Measurements from ENCODE around the gene LSM4. TPM values are rescaled to one million over a fixed set of nuclear protein-coding genes. Genes with fewer than 3 reads are reported as not detected.

Gene LSM4
- total RNA-seq, 1 donor from 2014 or later, result 440 TPM

DNA sequence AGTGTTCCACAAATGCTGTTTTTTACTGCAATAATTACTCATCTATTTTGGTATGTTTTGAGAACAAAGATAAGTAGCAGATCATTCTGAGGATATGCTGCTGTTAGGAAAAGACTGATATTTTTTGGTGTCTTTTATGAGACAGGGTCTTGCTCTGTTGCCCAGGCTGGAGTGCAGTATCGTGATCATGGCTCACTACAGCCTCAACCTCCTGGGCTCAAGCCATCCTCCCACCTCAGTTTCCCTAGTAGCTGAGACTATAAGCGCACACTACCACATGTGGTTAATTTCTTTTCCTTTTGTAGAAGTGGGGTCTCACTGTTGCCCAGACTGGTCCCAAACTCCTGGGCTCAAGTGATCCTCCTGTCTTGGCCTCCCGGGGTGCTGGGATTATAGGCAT lies 9.5 kb downstream of the LSM4 start:
- no peaks in the 10 kb centered on the region for H3K27me3 ChIP-seq
- no peak overlapping the region for H3K4me2 ChIP-seq
- no peak overlapping the region for H3K4me3 ChIP-seq
- Mint-ChIP-seq H3K36me3 (peaks cover 9% of the 10 kb centered on the region), H3K4me1 (peaks cover 3% of the 10 kb centered on the region), H3K27me3 (ENCODE audit: insufficient read depth, low read depth) (no peaks in the 10 kb centered on the region), H3K9me3 (no peaks in the 10 kb centered on the region), H3K27ac (no peak overlapping the region), H3K4me3 (no peak overlapping the region)
- H3F3A ChIP-seq (ENCODE audit: low read depth), result peaks cover 10% of the 10 kb centered on the region
- H3K79me2 ChIP-seq (ENCODE audit: low read depth), result peaks cover 54% of the 10 kb centered on the region
- H3K4me1 ChIP-seq, result no peaks in the 10 kb centered on the region
- H3K9ac ChIP-seq, result no peak overlapping the region
- no peak overlapping the region for H2AFZ ChIP-seq (replicated peaks)
- no peaks in the 10 kb centered on the region for H3K9me3 ChIP-seq (ENCODE audit: low read depth)
- peaks cover 57% of the 10 kb centered on the region for H4K20me1 ChIP-seq (ENCODE audit: low read depth)
- H3K36me3 ChIP-seq, result peaks cover 5% of the 10 kb centered on the region
- no peak overlapping the region for H3K27ac ChIP-seq
- no peak for DNase-seq (ENCODE audit: low spot score)
- no peak for TF ChIP-seq EZH2phosphoT487 (IDR thresholded peaks at IDR 0.05)
- TF ChIP-seq, protein P1, sequence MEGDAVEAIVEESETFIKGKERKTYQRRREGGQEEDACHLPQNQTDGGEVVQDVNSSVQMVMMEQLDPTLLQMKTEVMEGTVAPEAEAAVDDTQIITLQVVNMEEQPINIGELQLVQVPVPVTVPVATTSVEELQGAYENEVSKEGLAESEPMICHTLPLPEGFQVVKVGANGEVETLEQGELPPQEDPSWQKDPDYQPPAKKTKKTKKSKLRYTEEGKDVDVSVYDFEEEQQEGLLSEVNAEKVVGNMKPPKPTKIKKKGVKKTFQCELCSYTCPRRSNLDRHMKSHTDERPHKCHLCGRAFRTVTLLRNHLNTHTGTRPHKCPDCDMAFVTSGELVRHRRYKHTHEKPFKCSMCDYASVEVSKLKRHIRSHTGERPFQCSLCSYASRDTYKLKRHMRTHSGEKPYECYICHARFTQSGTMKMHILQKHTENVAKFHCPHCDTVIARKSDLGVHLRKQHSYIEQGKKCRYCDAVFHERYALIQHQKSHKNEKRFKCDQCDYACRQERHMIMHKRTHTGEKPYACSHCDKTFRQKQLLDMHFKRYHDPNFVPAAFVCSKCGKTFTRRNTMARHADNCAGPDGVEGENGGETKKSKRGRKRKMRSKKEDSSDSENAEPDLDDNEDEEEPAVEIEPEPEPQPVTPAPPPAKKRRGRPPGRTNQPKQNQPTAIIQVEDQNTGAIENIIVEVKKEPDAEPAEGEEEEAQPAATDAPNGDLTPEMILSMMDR (IDR thresholded peaks at IDR 0.05), result no peak
- TF ChIP-seq EZH2 (IDR thresholded peaks at IDR 0.05), result no peak

DNA sequence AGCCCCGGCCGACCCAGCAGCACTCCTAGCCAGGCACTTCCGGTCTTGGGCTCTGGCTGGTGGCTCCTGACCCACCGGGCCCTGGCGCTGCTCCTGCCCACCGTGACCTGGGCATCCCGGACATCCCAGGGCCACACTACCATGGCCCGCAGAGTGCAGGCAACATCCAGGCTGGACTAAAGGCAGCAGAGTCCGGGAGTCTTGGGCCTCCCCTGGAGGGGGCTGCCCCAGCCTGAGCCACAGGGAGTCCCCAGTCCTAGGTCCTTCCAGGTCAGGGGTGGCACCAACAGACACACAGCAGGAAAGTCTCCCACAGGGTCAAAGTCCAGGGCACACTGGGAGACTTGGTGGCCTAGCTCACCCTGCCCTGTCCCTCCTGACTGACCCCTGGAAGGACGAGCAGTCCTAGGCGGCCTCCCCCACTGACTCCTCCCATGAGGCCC lies 10.8 kb downstream of the LSM4 start:
- Histone ChIP-seq H3K79me2 (ENCODE audit: low read depth) (peaks cover 41% of the 10 kb centered on the region), H3K4me3 (no peak overlapping the region), H4K20me1 (ENCODE audit: low read depth) (peaks cover 44% of the 10 kb centered on the region), H3K4me2 (no peak overlapping the region), H3F3A (ENCODE audit: low read depth) (peaks cover 15% of the 10 kb centered on the region), H3K27ac (no peak overlapping the region), H3K9ac (no peak overlapping the region), H3K4me1 (no peaks in the 10 kb centered on the region), H2AFZ (replicated peaks) (no peak overlapping the region), H3K27me3 (no peaks in the 10 kb centered on the region), H3K9me3 (ENCODE audit: low read depth) (no peaks in the 10 kb centered on the region), H3K36me3 (peaks cover 5% of the 10 kb centered on the region)
- no peak for DNase-seq (ENCODE audit: low spot score)
- no peaks in the 10 kb centered on the region for H3K27me3 Mint-ChIP-seq (ENCODE audit: insufficient read depth, low read depth)
- no peaks in the 10 kb centered on the region for H3K9me3 Mint-ChIP-seq
- H3K27ac Mint-ChIP-seq, result no peak overlapping the region
- peaks cover under 1% of the 10 kb centered on the region for H3K4me1 Mint-ChIP-seq
- H3K4me3 Mint-ChIP-seq, result no peak overlapping the region
- TF ChIP-seq EZH2 (IDR thresholded peaks at IDR 0.05), result no peak
- TF ChIP-seq, protein P1 (IDR thresholded peaks at IDR 0.05), result no peak
- no peak for TF ChIP-seq EZH2phosphoT487 (IDR thresholded peaks at IDR 0.05)
- peaks cover 14% of the 10 kb centered on the region for H3K36me3 Mint-ChIP-seq

DNA sequence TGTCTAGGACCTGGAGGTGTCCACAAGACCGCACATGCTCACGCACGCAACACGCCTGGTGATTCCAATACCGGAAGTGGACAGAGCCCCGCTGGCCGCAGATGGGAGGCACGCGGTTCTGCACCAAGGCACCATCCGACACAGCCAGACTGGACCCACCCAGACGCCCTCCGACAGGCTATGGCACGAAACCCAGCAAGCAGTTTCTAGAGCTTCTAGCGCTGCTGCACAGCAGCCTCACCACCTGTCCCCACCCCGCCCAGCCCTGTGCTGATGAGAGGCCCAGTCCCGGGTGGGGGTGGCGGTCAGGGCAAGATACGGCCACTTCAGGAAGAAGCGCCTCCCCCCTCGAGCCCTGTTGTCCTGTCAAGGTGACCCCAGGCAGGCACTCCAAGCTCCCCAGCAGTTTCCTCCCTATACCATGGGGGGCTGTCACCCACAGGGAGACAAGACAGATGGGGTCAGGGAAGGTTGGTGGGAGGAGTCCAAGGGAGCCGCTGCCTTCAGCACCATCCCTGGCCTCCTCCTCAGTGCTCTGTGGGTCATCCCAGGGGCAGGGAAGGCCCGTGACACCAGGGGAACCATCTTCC lies 11.3 kb downstream of the LSM4 start:
- no peaks in the 10 kb centered on the region for H3K27me3 Mint-ChIP-seq (ENCODE audit: insufficient read depth, low read depth)
- Histone ChIP-seq H2AFZ (replicated peaks) (no peak overlapping the region), H3K4me1 (no peaks in the 10 kb centered on the region), H3K27me3 (no peaks in the 10 kb centered on the region), H3K4me3 (no peak overlapping the region), H3F3A (ENCODE audit: low read depth) (peaks cover 18% of the 10 kb centered on the region), H3K27ac (no peak overlapping the region), H3K36me3 (peaks cover 5% of the 10 kb centered on the region), H4K20me1 (ENCODE audit: low read depth) (peaks cover 41% of the 10 kb centered on the region), H3K79me2 (ENCODE audit: low read depth) (peaks cover 36% of the 10 kb centered on the region), H3K9me3 (ENCODE audit: low read depth) (no peaks in the 10 kb centered on the region), H3K9ac (no peak overlapping the region), H3K4me2 (no peak overlapping the region)
- H3K27ac Mint-ChIP-seq, result no peak overlapping the region
- H3K4me3 Mint-ChIP-seq, result no peak overlapping the region
- DNase-seq (ENCODE audit: low spot score), result no peak
- H3K9me3 Mint-ChIP-seq, result no peaks in the 10 kb centered on the region
- TF ChIP-seq EZH2phosphoT487 (IDR thresholded peaks at IDR 0.05) (no peak), EZH2 (IDR thresholded peaks at IDR 0.05) (no peak)
- TF ChIP-seq, protein P1 (IDR thresholded peaks at IDR 0.05), result no peak
- H3K4me1 Mint-ChIP-seq, result peaks cover 6% of the 10 kb centered on the region
- H3K36me3 Mint-ChIP-seq, result peaks cover 18% of the 10 kb centered on the region

All from neural progenitor cell (in vitro differentiated cells).